GM19193 (cell line): ENCODE data around the gene C19orf33.
A peak's percentile ranks its signal among the peaks of the same experiment; 100 is the strongest.

Source experiments
- POLR2A ChIP-seq: IDR thresholded peaks from 4 replicates; pipeline ENCODE4 v1.6.1; 2011; ENCODE audit not compliant: insufficient read depth, insufficient read length; ENCODE audit errors: extremely low read depth

C19orf33 gene

GRCh38 chr19:38303517-38304351 is at the start of gene C19orf33:
C19orf33 (plus strand) TSS chr19:38304251; CDS start chr19:38304262, 11 bp downstream.
- no peak for TF ChIP-seq POLR2A

- no peak for TF ChIP-seq POLR2A
Measured at GRCh38 chr19:38255383-38256014, 48.6 kb upstream of the C19orf33 start.

GRCh38 chr19:38262585-38263268 is 41.3 kb upstream of the C19orf33 start:
- TF ChIP-seq POLR2A, result no peak

- TF ChIP-seq POLR2A, result no peak
Measured at GRCh38 chr19:38263689-38264485, 40.2 kb upstream of the C19orf33 start.

- TF ChIP-seq POLR2A, result peak; percentile 46
Measured at GRCh38 chr19:38264486-38265212, 39.4 kb upstream of the C19orf33 start, which contains the start of gene SPINT2. SPINT2 (plus strand) TSS chr19:38264573; CDS start chr19:38264893, 320 bp downstream.

- TF ChIP-seq POLR2A, result no peak
Measured at GRCh38 chr19:38265213-38265861, 38.7 kb upstream of the C19orf33 start.

- no peak for TF ChIP-seq POLR2A
Measured at GRCh38 chr19:38265921-38266429, 38.1 kb upstream of the C19orf33 start.

- no peak for TF ChIP-seq POLR2A
Measured at GRCh38 chr19:38266981-38267597, 37.0 kb upstream of the C19orf33 start.

- no peak for TF ChIP-seq POLR2A
Measured at GRCh38 chr19:38267761-38268483, 36.1 kb upstream of the C19orf33 start.

GRCh38 chr19:38268539-38268938 is 35.5 kb upstream of the C19orf33 start:
- TF ChIP-seq POLR2A, result no peak

GRCh38 chr19:38270587-38271167 is 33.4 kb upstream of the C19orf33 start:
- TF ChIP-seq POLR2A, result no peak

- TF ChIP-seq POLR2A, result no peak
Measured at GRCh38 chr19:38273499-38273898, 30.6 kb upstream of the C19orf33 start.
